ENCODE data around the gene HS6ST2. TPM values are rescaled to one million over a fixed set of nuclear protein-coding genes. Genes with fewer than 3 reads are reported as not detected.

The HS6ST2 gene
- total and polyA plus RNA-seq, 2 donors, result 1.3 to 1.8 TPM

Other genes with a start within 250 kb of the HS6ST2 start
- 0.05 TPM for gene USP26, start 138.5 kb upstream of the HS6ST2 start, total RNA-seq
- gene USP26, start 138.5 kb upstream of the HS6ST2 start, polyA plus RNA-seq, result 0.02 TPM